H1 (cell line): ENCODE results near the gene ENTPD1. TPM values are rescaled to one million over a fixed set of nuclear protein-coding genes. Genes with fewer than 3 reads are reported as not detected.

Experiments
- CTCF ChIA-PET: fragments of 300-600 bp; sonication (Branson Sonifier 250); formaldehyde crosslinking; loops from one replicate; lab custom pipeline; 2021; ENCODE audit not compliant: partially characterized antibody; lab: Charles Lee
- POLR2A ChIA-PET: fragments of 300-600 bp; sonication (Branson Sonifier 250); formaldehyde crosslinking; loops from one replicate; lab custom pipeline; 2021; ENCODE audit warnings: inconsistent platforms; ENCODE audit not compliant: partially characterized antibody; lab: Charles Lee
- DNase-seq, 2 experiments: peaks; one replicate each; pipeline versions ENCODE4 v3.0.0 to v3.0.0-alpha.2; 2010 to 2022; ENCODE audit warnings: low spot score in 2 of 2, low read depth in 1 of 2, mixed read lengths in 1 of 2
- FAIRE-seq: peaks from 2 replicates; lab custom pipeline; 2011; peaks lifted over from hg19 to GRCh38; lab: Jason Lieb, UNC
- H2AFZ ChIP-seq: 2 replicates; pipeline ENCODE4 v1.8.1; 2012; ENCODE audit warnings: low read length, inconsistent platforms
- H2AK5ac ChIP-seq: 2 replicates; pipeline ENCODE4 v1.6.1; 2013; ENCODE audit warnings: low read depth, low read length
- H2BK120ac ChIP-seq: replicated peaks from 2 replicates; pipeline ENCODE3; 2013; ENCODE audit warnings: low read depth, low read length, inconsistent platforms
- H2BK12ac ChIP-seq: 2 replicates; pipeline ENCODE4 v1.6.1; 2013; ENCODE audit warnings: low read depth, low read length
- H2BK15ac ChIP-seq: 2 replicates; pipeline ENCODE4 v1.6.1; 2013; ENCODE audit warnings: low read length
- H2BK20ac ChIP-seq: 2 replicates; pipeline ENCODE4 v1.6.1; 2013; ENCODE audit warnings: low read length
- H2BK5ac ChIP-seq: 2 replicates; pipeline ENCODE4 v1.6.1; 2013; ENCODE audit warnings: low read depth, low read length
- H3K14ac ChIP-seq: 2 replicates; pipeline ENCODE4 v1.6.1; 2013; ENCODE audit warnings: inconsistent platforms; ENCODE audit not compliant: insufficient read length
- H3K18ac ChIP-seq: 2 replicates; pipeline ENCODE4 v1.6.1; 2013; ENCODE audit warnings: low read length; ENCODE audit errors: extremely low read depth
- H3K23ac ChIP-seq: 2 replicates; pipeline ENCODE4 v1.6.1; 2013; ENCODE audit warnings: inconsistent platforms; ENCODE audit not compliant: insufficient read length
- H3K23me2 ChIP-seq: 2 replicates; pipeline ENCODE4 v1.6.1; 2013; ENCODE audit warnings: low read depth, low read length
- H3K27ac ChIP-seq: 2 replicates; pipeline ENCODE4 v1.6.1; 2011; ENCODE audit warnings: low read depth, low read length, inconsistent platforms
- H3K27me3 ChIP-seq, 4 experiments: replicated peaks in 1 of 4; 1 replicate in 1 of 4; 2 replicates in 3 of 4; pipeline versions ENCODE4 v1.6.1 to v1.8.1; 2011 to 2013; ENCODE audit warnings: low read length in 3 of 4, mild to moderate bottlenecking in 3 of 4, inconsistent platforms in 2 of 4, mixed read lengths in 2 of 4, moderate library complexity in 1 of 4; ENCODE audit not compliant: control insufficient read depth in 3 of 4, insufficient read depth in 3 of 4; ENCODE audit errors: extremely low read depth in 1 of 4
- H3K36me3 ChIP-seq, 4 experiments: 2 replicates each; pipeline versions ENCODE4 v1.6.1 to v1.8.1; 2011 to 2013; ENCODE audit warnings: mild to moderate bottlenecking in 4 of 4, low read length in 3 of 4, moderate library complexity in 2 of 4, control low read depth in 1 of 4, inconsistent platforms in 1 of 4; ENCODE audit not compliant: insufficient read depth in 4 of 4, control insufficient read depth in 2 of 4
- H3K4ac ChIP-seq: replicated peaks from 2 replicates; pipeline ENCODE3; 2013; ENCODE audit warnings: low read length, low read depth, mixed read lengths, inconsistent platforms; ENCODE audit not compliant: insufficient read length
- H3K4me1 ChIP-seq, 4 experiments: replicated peaks in 1 of 4; 1 replicate in 1 of 4; 2 replicates in 3 of 4; pipeline versions ENCODE4 v1.6.1 to v1.8.1; 2011 to 2013; ENCODE audit warnings: low read length in 3 of 4, inconsistent platforms in 2 of 4, mixed read lengths in 1 of 4; ENCODE audit not compliant: insufficient read depth in 4 of 4, control insufficient read depth in 3 of 4
- H3K4me2 ChIP-seq, 2 experiments: 2 replicates each; pipeline versions ENCODE4 v1.6.1 to v1.8.1; 2011 to 2013; ENCODE audit warnings: low read depth in 2 of 2, low read length in 2 of 2, control low read depth in 1 of 2, inconsistent platforms in 1 of 2, mild to moderate bottlenecking in 1 of 2; ENCODE audit not compliant: insufficient read depth in 1 of 2
- H3K4me3 ChIP-seq, 4 experiments: fragments of 200-600, 300-600 bp in 1 of 4; sonication (generic), shearing (Covaris generic), sonication (Bioruptor Twin) in 1 of 4; 2 replicates each; pipeline versions ENCODE4 v1.5.1 to v1.8.1; 2011 to 2016; ENCODE audit warnings: low read length in 4 of 4, low read depth in 3 of 4, control low read depth in 2 of 4, inconsistent platforms in 2 of 4, mild to moderate bottlenecking in 2 of 4, mixed read lengths in 1 of 4, moderate library complexity in 1 of 4; ENCODE audit not compliant: insufficient read depth in 2 of 4; ENCODE audit errors: extremely low read depth in 1 of 4
- H3K56ac ChIP-seq: replicated peaks from 2 replicates; pipeline ENCODE3; 2013; ENCODE audit warnings: low read depth, mild to moderate bottlenecking, mixed read lengths, low read length, inconsistent platforms; ENCODE audit not compliant: insufficient read length
- H3K79me1 ChIP-seq: 2 replicates; pipeline ENCODE4 v1.6.1; 2013; ENCODE audit warnings: low read depth, low read length, control low read depth
- H3K79me2 ChIP-seq, 2 experiments: 2 replicates each; pipeline versions ENCODE4 v1.6.1 to v1.8.1; 2012 to 2013; ENCODE audit warnings: low read length in 2 of 2, mild to moderate bottlenecking in 2 of 2, inconsistent platforms in 1 of 2; ENCODE audit not compliant: insufficient read depth in 2 of 2, control insufficient read depth in 1 of 2
- H3K9ac ChIP-seq, 4 experiments: replicated peaks in 1 of 4; 1 replicate in 1 of 4; 2 replicates in 3 of 4; pipeline versions ENCODE4 v1.6.1 to v1.8.1; 2011 to 2013; ENCODE audit warnings: low read depth in 3 of 4, low read length in 3 of 4, control low read depth in 2 of 4, mild to moderate bottlenecking in 2 of 4, moderate library complexity in 2 of 4, inconsistent platforms in 1 of 4; ENCODE audit errors: extremely low read depth in 1 of 4
- H3K9me3 ChIP-seq, 2 experiments: 2 replicates each; pipeline versions ENCODE4 v1.6.1 to v1.8.1; 2012 to 2013; ENCODE audit warnings: mild to moderate bottlenecking in 2 of 2, moderate library complexity in 2 of 2, control low read depth in 1 of 2, inconsistent platforms in 1 of 2, low read depth in 1 of 2, low read length in 1 of 2, mixed read lengths in 1 of 2; ENCODE audit not compliant: insufficient read depth in 2 of 2
- H4K20me1 ChIP-seq, 2 experiments: replicated peaks in 1 of 2; 2 replicates each; pipeline versions ENCODE3 to v1.8.1; 2011 to 2013; ENCODE audit warnings: inconsistent platforms in 2 of 2, low read length in 2 of 2, mild to moderate bottlenecking in 1 of 2; ENCODE audit not compliant: insufficient read depth in 2 of 2, control insufficient read depth in 1 of 2
- H4K5ac ChIP-seq: 2 replicates; pipeline ENCODE4 v1.6.1; 2013; ENCODE audit warnings: low read length, low read depth, mixed read lengths, inconsistent platforms; ENCODE audit not compliant: insufficient read length
- H4K8ac ChIP-seq: 2 replicates; pipeline ENCODE4 v1.8.0; 2013; ENCODE audit warnings: mild to moderate bottlenecking, moderate library complexity, low read length, inconsistent platforms; ENCODE audit not compliant: insufficient read depth; ENCODE audit errors: extremely low read depth
- H4K91ac ChIP-seq: replicated peaks from 2 replicates; pipeline ENCODE3; 2013; ENCODE audit warnings: low read length, mixed read lengths, inconsistent platforms; ENCODE audit not compliant: insufficient read length
- EP300 ChIP-seq, 2 experiments: IDR thresholded peaks; 1 replicate in 1 of 2; 2 replicates in 1 of 2; pipeline ENCODE4 v1.6.1; 2011 to 2012; ENCODE audit warnings: low read depth in 2 of 2, low read length in 2 of 2, mild to moderate bottlenecking in 2 of 2, borderline replicate concordance in 1 of 2, inconsistent platforms in 1 of 2, moderate library complexity in 1 of 2
- KDM5A ChIP-seq: fragments of 200-600 bp; IDR thresholded peaks from 2 replicates; pipeline ENCODE4 v1.7.1; 2012; ENCODE audit warnings: mild to moderate bottlenecking, low read length, inconsistent platforms, mixed read lengths
- WGBS, 2 experiments: shearing (Covaris generic) in 1 of 2; methylation state at CpG; one replicate each; pipeline versions ENCODE4 v1.1.6 to v1.1.7; 2013 to 2015; ENCODE audit warnings: low lambda C conversion rate in 2 of 2, mixed read lengths in 2 of 2, inconsistent platforms in 1 of 2, low coverage in 1 of 2, missing lambda C conversion rate in 1 of 2; ENCODE audit not compliant: insufficient replicate concordance in 2 of 2, insufficient coverage in 1 of 2, insufficient read length in 1 of 2; ENCODE audit errors: extremely low coverage in 1 of 2, missing lambda C conversion rate in 1 of 2; 5-methylcytosine and 5-hydroxymethylcytosine counted together
- polyA plus RNA-seq, 7 experiments: library from polyadenylated mRNA; depleted of rRNA in 3 of 7; stranded (reverse) in 5 of 7; unstranded in 2 of 7; fragments of >200 nt in 5 of 7; fragments of 200-250 nt in 2 of 7; gene quantifications; 1 replicate in 5 of 7; 2 replicates in 1 of 7; 4 replicates in 1 of 7; pipeline versions ENCODE4 v1.2.1 to v1.2.3, GENCODE V29; 2011 to 2013; ENCODE audit warnings: missing spikeins in 2 of 7, mixed read lengths in 2 of 7
- total RNA-seq: library from RNA; stranded (reverse); fragmentation: NEBNext Ultra II Directional; extraction: Animal tissue kit (Norgen Biotek cat#: 25700); gene quantifications from 2 replicates; pipeline ENCODE4 v1.2.1, GENCODE V29; 2021

ENTPD1 gene
- total and polyA plus RNA-seq, 2 of the 8 experiments (the other 6 are each of a cell fraction or from before 2014, with no cell fraction given): 2.2 to 2.5 TPM

- Histone ChIP-seq H3K23me2 (no peaks in the 10 kb centered on the region), H2BK120ac (no peak overlapping the region), H3K9ac (no peak overlapping the region), H4K8ac (no peak overlapping the region), H3K4ac (no peak overlapping the region), H3K56ac (no peak overlapping the region), H3K27ac (no peak overlapping the region), H2BK20ac (no peak overlapping the region), H3K79me1 (no peaks in the 10 kb centered on the region), H4K20me1 (no peaks in the 10 kb centered on the region), H3K4me1 (no peaks in the 10 kb centered on the region), H2BK15ac (no peak overlapping the region), H3K36me3 (peaks cover 0 to 4% (median 0%) of the 10 kb centered on the region in 4 experiments; a peak in 2 of 8 replicates), H4K91ac (no peak overlapping the region), H4K5ac (no peak overlapping the region), H3K9me3 (peaks cover 0 to 24% of the 10 kb centered on the region in 2 experiments; a peak in 3 of 4 replicates), H3K18ac (no peak overlapping the region), H3K23ac (no peak overlapping the region), H3K27me3 (no peaks in the 10 kb centered on the region), H3K14ac (no peak overlapping the region), H3K4me2 (no peak overlapping the region), H2AFZ (no peak overlapping the region), H3K4me3 (no peak overlapping the region), H2BK5ac (no peak overlapping the region), H2BK12ac (no peak overlapping the region), H3K79me2 (no peaks in the 10 kb centered on the region), H2AK5ac (no peak overlapping the region)
- DNase-seq (no peak), FAIRE-seq (no peak)
- 95% methylated on average over 8 of the region's 20 CpGs; no CpG with 5 or more reads in 1 of the 2 experiments for WGBS, 2 experiments
- ChIA-PET CTCF (interaction anchor here (0.6 to 1.1 kb wide), 2 partner anchors 31 to 116 kb away, joined by 3 read pairs; partner anchors contain the start of gene TCTN3), POLR2A (no interaction called here)
- TF ChIP-seq EP300 (IDR thresholded peaks at IDR 0.05; ENCODE audit: borderline replicate concordance in 1 of 2, low read depth in 2 of 2, low read length in 2 of 2) (peak in 1 of 2 experiments; percentile 11; a peak in 1 of 3 replicates), KDM5A (no peak)
These were observed 54.4 kb downstream of the ENTPD1 start for GRCh38 chr10:95810198-95810976.
